Measurements from ENCODE around the gene DDX60.

DNA sequence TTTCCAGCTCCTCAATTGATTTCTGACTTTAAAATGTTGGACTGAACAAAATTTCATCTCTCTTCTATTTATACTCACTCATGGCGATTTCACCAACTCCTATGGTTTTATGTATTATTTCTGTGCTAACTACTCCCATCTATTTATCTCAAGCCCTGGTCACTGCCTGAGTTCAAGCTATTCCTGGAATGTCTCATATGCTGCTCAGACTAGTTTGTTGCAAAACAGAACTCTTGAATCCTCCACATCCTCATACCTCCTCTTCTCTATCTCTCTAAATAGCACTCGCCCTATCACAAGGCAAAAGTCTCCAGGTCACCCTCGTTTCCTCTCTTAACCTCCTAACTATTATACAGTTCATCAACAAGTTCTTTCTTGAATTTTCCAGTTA is 19.0 kb upstream of the DDX60 start:
- TF ChIP-seq, protein P1, sequence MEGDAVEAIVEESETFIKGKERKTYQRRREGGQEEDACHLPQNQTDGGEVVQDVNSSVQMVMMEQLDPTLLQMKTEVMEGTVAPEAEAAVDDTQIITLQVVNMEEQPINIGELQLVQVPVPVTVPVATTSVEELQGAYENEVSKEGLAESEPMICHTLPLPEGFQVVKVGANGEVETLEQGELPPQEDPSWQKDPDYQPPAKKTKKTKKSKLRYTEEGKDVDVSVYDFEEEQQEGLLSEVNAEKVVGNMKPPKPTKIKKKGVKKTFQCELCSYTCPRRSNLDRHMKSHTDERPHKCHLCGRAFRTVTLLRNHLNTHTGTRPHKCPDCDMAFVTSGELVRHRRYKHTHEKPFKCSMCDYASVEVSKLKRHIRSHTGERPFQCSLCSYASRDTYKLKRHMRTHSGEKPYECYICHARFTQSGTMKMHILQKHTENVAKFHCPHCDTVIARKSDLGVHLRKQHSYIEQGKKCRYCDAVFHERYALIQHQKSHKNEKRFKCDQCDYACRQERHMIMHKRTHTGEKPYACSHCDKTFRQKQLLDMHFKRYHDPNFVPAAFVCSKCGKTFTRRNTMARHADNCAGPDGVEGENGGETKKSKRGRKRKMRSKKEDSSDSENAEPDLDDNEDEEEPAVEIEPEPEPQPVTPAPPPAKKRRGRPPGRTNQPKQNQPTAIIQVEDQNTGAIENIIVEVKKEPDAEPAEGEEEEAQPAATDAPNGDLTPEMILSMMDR (IDR thresholded peaks at IDR 0.05), result no peak
- TF ChIP-seq POLR2AphosphoS5 (IDR thresholded peaks at IDR 0.05) (no peak), POLR2A (IDR thresholded peaks at IDR 0.05) (no peak)
